ENCODE results near the gene SH3TC2. TPM values are rescaled to one million over a fixed set of nuclear protein-coding genes. Genes with fewer than 3 reads are reported as not detected.

Gene SH3TC2
- polyA plus RNA-seq, 1 experiment: 1.9 TPM

- Histone ChIP-seq H3K27me3 (ENCODE audit: control insufficient read depth, insufficient read depth, low read length) (no peaks in the 10 kb centered on the region), H3K36me3 (ENCODE audit: control insufficient read depth, insufficient read depth, low read length) (no peaks in the 10 kb centered on the region), H3K4me3 (ENCODE audit: low read depth, low read length) (no peak overlapping the region)
- CTCF ChIA-PET: interaction anchor here (0.6 to 5.7 kb wide), 7 partner anchors 9 to 314 kb away, joined by 3 to 53 read pairs (median 3); no protein-coding TSS in a partner anchor
- no peak for TF ChIP-seq CTCF (IDR thresholded peaks at IDR 0.05; ENCODE audit: insufficient read depth, low read depth, low read length)
- no peak for DNase-seq (ENCODE audit: low read depth)
- POLR2A ChIA-PET: no interaction called here
These were observed 17.8 kb downstream of the SH3TC2 start for GRCh38 chr5:149045089-149045460.

GRCh38 chr5:149044453-149045088, 18.3 kb downstream of the SH3TC2 start:
- POLR2A ChIA-PET: no interaction called here
- no peak for DNase-seq (ENCODE audit: low read depth)
- CTCF ChIA-PET: interaction anchor here (0.6 to 5.7 kb wide), 7 partner anchors 8 to 314 kb away, joined by 3 to 53 read pairs (median 3); no protein-coding TSS in a partner anchor

GRCh38 chr5:149043641-149044040, 19.2 kb downstream of the SH3TC2 start:
- H3K36me3 ChIP-seq (ENCODE audit: control insufficient read depth, insufficient read depth, low read length): no peaks in the 10 kb centered on the region
- ChIA-PET POLR2A (no interaction called here), CTCF (interaction anchor here (1.2 kb wide), 1 partner anchor 8 kb away, joined by 3 read pairs; no protein-coding TSS in a partner anchor)
- H3K4me3 ChIP-seq (ENCODE audit: low read depth, low read length): no peak overlapping the region
- no peak for TF ChIP-seq CTCF (IDR thresholded peaks at IDR 0.05; ENCODE audit: insufficient read depth, low read depth, low read length)
- DNase-seq (ENCODE audit: low read depth): no peak
- no peaks in the 10 kb centered on the region for H3K27me3 ChIP-seq (ENCODE audit: control insufficient read depth, insufficient read depth, low read length)

More at GRCh38 chr5:149044453-149045088, 18.3 kb downstream of the SH3TC2 start:
- no peak overlapping the region for H3K4me3 ChIP-seq (ENCODE audit: low read depth, low read length)
- no peaks in the 10 kb centered on the region for H3K36me3 ChIP-seq (ENCODE audit: control insufficient read depth, insufficient read depth, low read length)
- H3K27me3 ChIP-seq (ENCODE audit: control insufficient read depth, insufficient read depth, low read length): no peaks in the 10 kb centered on the region
- no peak for TF ChIP-seq CTCF (IDR thresholded peaks at IDR 0.05; ENCODE audit: insufficient read depth, low read depth, low read length)

- DNase-seq (ENCODE audit: low read depth): no peak
- POLR2A ChIA-PET: no interaction called here
- CTCF ChIA-PET: interaction anchor here (1.2 to 1.3 kb wide), 2 partner anchors 8 to 72 kb away, joined by 3 read pairs; no protein-coding TSS in a partner anchor
These were observed 20.0 kb downstream of the SH3TC2 start for GRCh38 chr5:149042865-149043264.

GRCh38 chr5:149041242-149041641, 21.6 kb downstream of the SH3TC2 start:
- Histone ChIP-seq H3K4me3 (ENCODE audit: low read depth, low read length) (no peak overlapping the region), H3K27me3 (ENCODE audit: control insufficient read depth, insufficient read depth, low read length) (no peaks in the 10 kb centered on the region), H3K36me3 (ENCODE audit: control insufficient read depth, insufficient read depth, low read length) (no peaks in the 10 kb centered on the region)
- CTCF ChIA-PET: no interaction called here
- POLR2A ChIA-PET: interaction anchor here (0.7 kb wide), 1 partner anchor 732 kb away, joined by 4 read pairs; no protein-coding TSS in a partner anchor
- no peak for TF ChIP-seq CTCF (IDR thresholded peaks at IDR 0.05; ENCODE audit: insufficient read depth, low read depth, low read length)
- no peak for DNase-seq (ENCODE audit: low read depth)

More at GRCh38 chr5:149042865-149043264, 20.0 kb downstream of the SH3TC2 start:
- no peaks in the 10 kb centered on the region for H3K27me3 ChIP-seq (ENCODE audit: control insufficient read depth, insufficient read depth, low read length)
- H3K4me3 ChIP-seq (ENCODE audit: low read depth, low read length): no peak overlapping the region
- TF ChIP-seq CTCF (IDR thresholded peaks at IDR 0.05; ENCODE audit: insufficient read depth, low read depth, low read length): no peak
- no peaks in the 10 kb centered on the region for H3K36me3 ChIP-seq (ENCODE audit: control insufficient read depth, insufficient read depth, low read length)
